Mesendoderm (in vitro differentiated cells): ENCODE data around the gene RBBP9.

Experiments
- DNase-seq: peaks from one replicate; pipeline ENCODE4 v3.0.0; 2013
- H2AK5ac ChIP-seq: 2 replicates; pipeline ENCODE4 v1.6.1; 2013; ENCODE audit warnings: low read length, inconsistent platforms
- H2BK120ac ChIP-seq: 2 replicates; pipeline ENCODE4 v1.6.1; 2013; ENCODE audit warnings: low read depth, mild to moderate bottlenecking, low read length, moderate library complexity, mixed read lengths
- H2BK15ac ChIP-seq: replicated peaks from 2 replicates; pipeline ENCODE4 v1.6.1; 2013; ENCODE audit warnings: low read depth, mild to moderate bottlenecking, moderate library complexity
- H2BK5ac ChIP-seq: 2 replicates; pipeline ENCODE4 v1.6.1; 2013; ENCODE audit warnings: low read length, inconsistent platforms
- H3K18ac ChIP-seq: 2 replicates; pipeline ENCODE4 v1.6.1; 2013; ENCODE audit warnings: mild to moderate bottlenecking, low read length, mixed read lengths
- H3K23ac ChIP-seq: one replicate; pipeline ENCODE4 v1.6.1; 2013; ENCODE audit warnings: low read length
- H3K27ac ChIP-seq: 2 replicates; pipeline ENCODE4 v1.5.1; 2013; ENCODE audit warnings: low read depth, mild to moderate bottlenecking, inconsistent platforms, low read length, moderate library complexity
- H3K27me3 ChIP-seq: 2 replicates; pipeline ENCODE4 v1.6.1; 2013; ENCODE audit warnings: low read length, control low read depth, mild to moderate bottlenecking, inconsistent platforms; ENCODE audit not compliant: insufficient read depth, poor library complexity
- H3K36me3 ChIP-seq: 2 replicates; pipeline ENCODE4 v1.6.1; 2013; ENCODE audit warnings: low read length, inconsistent platforms; ENCODE audit not compliant: control insufficient read depth, insufficient read depth
- H3K4ac ChIP-seq: one replicate; pipeline ENCODE4 v1.6.1; 2013; ENCODE audit warnings: low read depth, mild to moderate bottlenecking, low read length, moderate library complexity
- H3K4me1 ChIP-seq: 2 replicates; pipeline ENCODE4 v1.6.1; 2013; ENCODE audit warnings: low read depth, low read length, inconsistent platforms; ENCODE audit not compliant: control insufficient read depth
- H3K4me2 ChIP-seq: 2 replicates; pipeline ENCODE4 v1.6.1; 2013; ENCODE audit warnings: low read length
- H3K4me3 ChIP-seq: 2 replicates; pipeline ENCODE4 v1.5.1; 2013; ENCODE audit warnings: mild to moderate bottlenecking, low read length
- H3K56ac ChIP-seq: one replicate; pipeline ENCODE4 v1.6.1; 2013; ENCODE audit warnings: low read length
- H3K79me1 ChIP-seq: 2 replicates; pipeline ENCODE4 v1.6.1; 2013; ENCODE audit warnings: low read length, inconsistent platforms
- H3K79me2 ChIP-seq: 2 replicates; pipeline ENCODE4 v1.6.1; 2013; ENCODE audit warnings: mild to moderate bottlenecking, low read length; ENCODE audit not compliant: control insufficient read depth, insufficient read depth
- H3K9ac ChIP-seq: 2 replicates; pipeline ENCODE4 v1.6.1; 2013; ENCODE audit warnings: low read length, inconsistent platforms
- H4K5ac ChIP-seq: one replicate; pipeline ENCODE4 v1.6.1; 2013; ENCODE audit warnings: low read length
- H4K8ac ChIP-seq: one replicate; pipeline ENCODE4 v1.6.1; 2013; ENCODE audit warnings: low read depth, mild to moderate bottlenecking, control low read depth, low read length, moderate library complexity
- WGBS: extraction: QIAGEN DNeasy Blood & Tissue Kit; methylation state at CpG from one replicate; pipeline ENCODE4 v1.1.7; 2013; ENCODE audit warnings: low lambda C conversion rate, missing lambda C conversion rate; ENCODE audit not compliant: insufficient coverage; ENCODE audit errors: extremely low coverage; 5-methylcytosine and 5-hydroxymethylcytosine counted together
- small RNA-seq: library from polyadenylated mRNA; stranded (forward); fragments of <200 nt; extraction: miRNeasy Mini kit (QIAGEN cat#:217004); gene quantifications from one replicate; pipeline ENCODE3, GENCODE V24; 2013; ENCODE audit not compliant: insufficient read depth

RBBP9 gene

DNA sequence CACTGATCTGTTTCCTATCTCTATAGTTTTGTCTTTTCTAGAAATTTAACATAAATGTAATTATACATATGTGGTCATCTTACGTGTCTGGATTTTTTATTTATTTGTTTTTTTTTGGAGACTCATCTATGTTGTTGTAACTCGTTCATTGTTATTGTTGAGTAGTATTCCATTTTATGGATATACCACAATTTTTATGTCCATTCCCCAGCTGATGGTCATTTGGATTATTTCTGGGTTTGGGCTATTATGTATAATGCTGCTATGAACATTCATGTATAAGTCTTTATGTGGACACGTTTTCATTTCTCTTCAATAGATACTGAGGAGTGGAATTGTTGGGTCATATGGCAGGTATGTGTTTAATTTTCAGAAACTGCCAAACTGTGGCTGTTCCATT lies 40.4 kb downstream of the RBBP9 start:
- no peak overlapping the region for H2BK15ac ChIP-seq
- no peaks in the 10 kb centered on the region for H3K36me3 ChIP-seq
- H3K4me2 ChIP-seq = no peak overlapping the region
- H3K27ac ChIP-seq = no peak overlapping the region
- no peak overlapping the region for H2BK5ac ChIP-seq
- WGBS = no CpG with 5 or more reads among the region's 3 CpGs
- no peak overlapping the region for H4K5ac ChIP-seq
- H3K18ac ChIP-seq = no peak overlapping the region
- H3K4me1 ChIP-seq = no peaks in the 10 kb centered on the region
- no peak overlapping the region for H2BK120ac ChIP-seq
- H3K23ac ChIP-seq = no peak overlapping the region
- no peak overlapping the region for H3K4ac ChIP-seq
- no peak overlapping the region for H3K56ac ChIP-seq
- no peak overlapping the region for H2AK5ac ChIP-seq
- no peaks in the 10 kb centered on the region for H3K79me1 ChIP-seq
- H3K27me3 ChIP-seq = no peaks in the 10 kb centered on the region
- H3K9ac ChIP-seq = no peak overlapping the region
- no peak overlapping the region for H4K8ac ChIP-seq
- no peak overlapping the region for H3K4me3 ChIP-seq
- no peaks in the 10 kb centered on the region for H3K79me2 ChIP-seq
- DNase-seq = no peak

- Histone ChIP-seq H3K56ac (no peak overlapping the region), H3K79me2 (no peaks in the 10 kb centered on the region), H4K5ac (no peak overlapping the region), H2BK15ac (no peak overlapping the region), H3K4me2 (no peak overlapping the region), H3K23ac (no peak overlapping the region), H4K8ac (no peak overlapping the region), H3K27me3 (no peaks in the 10 kb centered on the region), H3K18ac (no peak overlapping the region), H2BK120ac (no peak overlapping the region), H2AK5ac (no peak overlapping the region), H3K4ac (no peak overlapping the region), H3K36me3 (no peaks in the 10 kb centered on the region), H3K9ac (no peak overlapping the region), H3K4me3 (no peak overlapping the region), H3K27ac (no peak overlapping the region), H2BK5ac (no peak overlapping the region), H3K4me1 (no peaks in the 10 kb centered on the region), H3K79me1 (no peaks in the 10 kb centered on the region)
- WGBS = no CpG with 5 or more reads among the region's 4 CpGs
- DNase-seq = no peak
Measured at GRCh38 chr20:18443886-18444285, 53.1 kb downstream of the RBBP9 start.

DNA sequence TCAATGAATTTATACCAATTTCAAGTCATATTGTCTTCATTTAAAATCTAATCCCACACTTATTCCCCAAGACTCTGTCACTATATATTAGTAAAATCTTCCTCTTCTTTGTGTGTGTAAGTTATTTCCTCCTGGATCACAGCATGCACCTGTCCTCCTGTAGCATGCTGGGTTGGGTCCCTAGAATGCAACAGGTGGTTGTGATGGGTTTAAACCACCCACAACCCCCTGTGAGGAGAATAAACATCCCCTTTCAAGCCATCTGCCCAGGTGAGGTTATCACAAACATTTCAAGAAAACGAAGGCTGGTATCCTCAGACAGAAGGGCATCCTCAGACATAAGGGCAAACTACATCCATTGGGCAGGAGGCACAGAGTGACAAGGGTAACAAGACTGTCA lies 56.6 kb downstream of the RBBP9 start:
- Histone ChIP-seq H3K56ac (no peak overlapping the region), H3K23ac (no peak overlapping the region), H3K4me1 (no peaks in the 10 kb centered on the region), H3K79me1 (no peaks in the 10 kb centered on the region), H3K18ac (no peak overlapping the region), H4K8ac (no peak overlapping the region), H3K4me2 (no peak overlapping the region), H3K9ac (no peak overlapping the region), H2BK15ac (no peak overlapping the region), H3K27ac (no peak overlapping the region), H3K4me3 (no peak overlapping the region), H2BK5ac (no peak overlapping the region), H4K5ac (no peak overlapping the region), H3K79me2 (no peaks in the 10 kb centered on the region), H3K4ac (no peak overlapping the region), H2AK5ac (no peak overlapping the region), H3K27me3 (no peaks in the 10 kb centered on the region), H3K36me3 (no peaks in the 10 kb centered on the region), H2BK120ac (no peak overlapping the region)
- no peak for DNase-seq
- no CpG with 5 or more reads among the region's 1 CpG for WGBS

GRCh38 chr20:18436847-18437246 lies 60.2 kb downstream of the RBBP9 start:
- Histone ChIP-seq H2BK120ac (no peak overlapping the region), H3K27ac (no peak overlapping the region), H3K36me3 (no peaks in the 10 kb centered on the region), H3K18ac (no peak overlapping the region), H3K23ac (no peak overlapping the region), H2BK5ac (no peak overlapping the region), H3K56ac (no peak overlapping the region), H3K79me2 (no peaks in the 10 kb centered on the region), H2BK15ac (no peak overlapping the region), H2AK5ac (no peak overlapping the region), H4K5ac (no peak overlapping the region), H3K79me1 (no peaks in the 10 kb centered on the region), H3K9ac (no peak overlapping the region), H3K4me3 (no peak overlapping the region), H3K4me1 (no peaks in the 10 kb centered on the region), H3K27me3 (no peaks in the 10 kb centered on the region), H3K4ac (no peak overlapping the region), H3K4me2 (no peak overlapping the region), H4K8ac (no peak overlapping the region)
- no CpG with 5 or more reads among the region's 2 CpGs for WGBS
- DNase-seq = no peak

Small RNA genes lying within 50 kb of the gene (small RNA-seq; reads per million reads assigned to genes)
- 0.72 reads per million for gene MIR3192
